Iris pigment epithelial cell (primary cell): ENCODE measurements around the gene ADAM15.
A peak's percentile ranks its signal among the peaks of the same experiment; 100 is the strongest.

Experiments used
- DNase-seq: peaks from one replicate; pipeline ENCODE4 v3.0.0-alpha.2; 2011; ENCODE audit warnings: low read depth

ADAM15 gene

DNA sequence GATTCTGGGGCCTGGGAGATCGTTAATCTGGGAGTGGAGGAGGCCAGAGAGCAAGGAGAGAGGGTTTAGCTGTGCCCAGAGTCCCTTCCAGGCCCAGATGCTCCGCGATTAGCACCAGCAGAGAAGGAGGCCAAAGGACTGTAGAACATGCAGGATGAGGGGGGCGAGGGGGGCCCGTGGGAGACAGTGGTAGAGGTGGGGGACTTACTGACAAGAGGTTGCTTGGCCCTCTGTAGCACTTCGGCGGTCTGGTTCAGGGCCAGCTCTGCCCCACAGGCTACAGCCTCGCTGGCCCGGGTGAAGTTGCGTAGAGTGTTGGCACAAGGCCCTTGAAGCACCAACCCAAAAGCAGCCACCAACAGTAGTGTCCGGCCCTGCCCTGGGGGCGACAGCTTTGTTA is 18.2 kb upstream of the ADAM15 start:
- DNase-seq, result no peak

DNA sequence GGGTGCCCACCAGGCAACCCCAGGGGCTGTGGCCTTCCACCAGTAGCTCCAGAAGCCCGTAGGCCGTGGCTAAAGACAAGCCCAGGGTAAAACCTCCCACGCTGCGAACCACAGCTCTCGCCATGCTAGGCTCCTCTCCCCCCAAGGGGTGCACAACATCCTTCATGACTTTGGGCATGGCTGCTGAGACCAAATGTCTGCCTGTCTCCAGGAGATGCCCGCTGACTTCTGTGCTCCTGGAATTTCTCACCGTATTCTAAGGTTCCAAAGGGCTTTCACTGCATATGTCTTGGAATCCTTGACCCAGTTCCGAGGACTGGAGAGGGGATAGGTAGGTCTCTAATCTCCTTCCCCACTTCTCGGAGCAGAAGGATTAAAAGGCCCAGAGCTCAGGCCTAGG is 17.6 kb upstream of the ADAM15 start, which contains the start of the genes DCST1 and DCST2:
Gene DCST1, plus strand, starts transcription at position 301 of the 400 bp plus-strand sequence. CDS start 213 bp downstream, outside the sequence.
Gene DCST2, minus strand, starts transcription at position 258 of the 400 bp plus-strand sequence. Its CDS starts 80 bp downstream, at position 178.
- DNase-seq, result no peak

DNA sequence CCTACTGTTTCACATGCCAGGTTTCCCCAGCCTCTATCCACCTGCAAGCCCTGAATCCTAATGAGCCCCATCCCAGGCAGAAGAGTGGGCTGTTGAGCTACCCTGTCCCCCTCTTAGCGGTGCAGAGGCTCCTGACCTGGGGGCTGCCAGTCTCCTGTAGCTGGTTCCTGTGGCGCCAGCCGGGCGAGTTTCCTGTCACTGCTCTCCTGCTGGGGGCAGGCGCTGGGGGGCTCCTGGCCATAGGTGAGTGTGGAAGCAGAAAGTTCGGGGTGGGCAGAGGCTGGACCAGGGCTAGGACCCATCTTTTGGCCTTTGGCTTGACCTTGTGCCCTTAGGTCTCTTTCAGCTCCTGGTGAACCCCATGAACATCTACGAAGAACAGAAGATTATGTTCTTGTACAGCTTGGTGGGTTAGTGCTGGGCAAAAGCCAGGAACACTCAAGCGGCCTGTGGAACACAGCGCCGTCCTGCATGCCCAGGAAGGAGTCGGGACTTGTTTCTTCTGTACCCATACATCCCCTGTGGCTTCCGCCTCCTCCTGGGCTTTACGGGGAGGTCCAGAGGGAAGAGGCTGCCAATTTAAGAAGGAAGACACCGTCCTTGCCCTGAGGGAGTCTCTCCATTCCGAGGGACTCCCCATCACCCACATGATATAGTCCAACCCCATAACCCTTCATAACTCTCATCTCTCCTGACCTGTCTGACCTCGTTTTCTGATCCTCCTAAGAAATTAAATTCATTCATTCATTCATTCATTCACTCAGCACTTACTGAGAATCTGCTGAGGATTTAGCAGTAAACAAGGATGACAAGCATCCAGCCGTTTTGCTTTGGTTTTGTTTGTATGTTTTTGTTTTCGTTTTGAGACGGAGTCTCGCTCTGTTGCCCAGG is 16.6 kb upstream of the ADAM15 start:
- DNase-seq, result no peak

- DNase-seq, result no peak
These were observed 15.2 kb upstream of the ADAM15 start for GRCh38 chr1:155035936-155036335.

DNA sequence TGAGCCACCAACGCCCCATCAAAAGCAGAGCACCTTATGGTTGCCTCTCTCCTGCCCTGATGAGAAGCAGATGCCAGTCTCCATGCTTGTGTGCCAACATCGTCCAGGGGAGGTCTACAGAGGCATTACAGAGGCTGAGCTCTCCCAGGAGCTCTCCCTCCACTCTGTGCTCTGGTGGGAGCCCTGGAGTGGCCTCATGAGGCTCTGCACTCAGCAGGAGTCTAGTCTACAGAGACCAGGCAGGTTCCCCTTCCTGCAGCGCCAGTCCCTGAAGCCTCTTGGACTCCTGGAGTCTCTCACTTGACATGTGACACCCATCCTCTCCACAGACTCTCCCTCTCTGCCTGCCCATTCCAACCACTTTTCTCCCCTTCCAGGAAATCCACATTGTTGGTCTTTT is 14.1 kb upstream of the ADAM15 start:
- DNase-seq, result no peak

DNA sequence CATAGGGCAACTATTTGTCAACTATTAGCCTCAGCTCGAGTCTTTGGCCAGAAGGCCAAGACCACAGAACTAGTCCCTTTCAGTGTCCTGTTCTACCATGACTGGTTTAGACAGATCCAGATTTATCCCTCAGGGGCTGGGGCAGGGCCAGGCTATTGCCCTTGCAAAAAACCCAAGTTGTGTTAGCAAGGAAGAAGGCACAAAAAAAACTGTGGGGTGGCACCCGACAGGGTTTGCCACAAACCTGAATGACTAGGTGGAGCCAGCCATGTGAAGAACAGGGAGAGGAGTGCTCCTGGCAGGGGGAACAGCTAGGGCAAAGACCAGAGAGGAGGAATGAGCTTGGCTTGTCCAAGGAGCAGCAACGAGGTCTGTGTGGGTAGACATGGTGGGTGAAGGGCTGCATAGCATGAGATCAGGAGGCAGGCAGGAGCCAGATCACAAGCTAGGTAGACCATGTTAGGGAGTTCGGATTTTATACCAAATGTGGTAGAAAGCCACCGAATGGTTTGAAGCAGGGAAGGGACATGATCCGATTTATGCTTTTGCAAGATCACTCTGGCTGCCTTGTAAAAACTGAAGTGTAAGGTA is 13.2 kb upstream of the ADAM15 start:
- DNase-seq, result no peak

DNA sequence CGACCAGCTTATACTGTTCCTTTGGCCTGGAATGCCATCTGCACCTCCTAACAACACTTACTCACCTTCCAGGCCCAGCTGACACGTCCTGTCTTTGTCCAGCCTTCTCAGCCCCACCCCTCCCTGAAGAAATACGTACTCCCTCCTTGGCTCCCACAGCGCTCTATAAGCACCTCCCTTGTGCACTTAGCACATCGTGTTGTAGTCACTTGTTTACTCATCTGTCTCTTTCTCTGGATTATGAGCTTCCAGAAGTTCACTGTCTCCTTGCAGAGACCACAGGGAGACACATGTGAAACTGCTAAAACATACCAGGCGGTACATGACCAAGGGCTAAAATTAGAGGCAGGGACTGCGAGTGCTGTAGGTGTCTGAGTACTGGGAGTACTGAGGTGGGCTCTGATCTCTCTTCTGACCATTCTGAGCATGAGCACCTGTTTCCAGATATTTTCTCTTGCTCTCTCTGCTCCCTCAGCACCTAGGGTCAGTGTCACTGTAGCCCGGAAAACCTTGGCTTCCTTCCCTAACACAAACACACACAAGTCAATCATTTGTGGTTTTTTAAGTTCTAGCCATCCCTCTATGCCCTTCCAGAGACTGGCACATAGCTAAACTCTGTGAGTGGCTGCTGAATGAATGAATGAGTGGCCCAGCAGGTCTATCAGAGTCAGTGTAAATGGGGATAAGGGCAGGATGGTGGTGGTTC is 12.4 kb upstream of the ADAM15 start:
- DNase-seq, result peak; percentile 70

DNA sequence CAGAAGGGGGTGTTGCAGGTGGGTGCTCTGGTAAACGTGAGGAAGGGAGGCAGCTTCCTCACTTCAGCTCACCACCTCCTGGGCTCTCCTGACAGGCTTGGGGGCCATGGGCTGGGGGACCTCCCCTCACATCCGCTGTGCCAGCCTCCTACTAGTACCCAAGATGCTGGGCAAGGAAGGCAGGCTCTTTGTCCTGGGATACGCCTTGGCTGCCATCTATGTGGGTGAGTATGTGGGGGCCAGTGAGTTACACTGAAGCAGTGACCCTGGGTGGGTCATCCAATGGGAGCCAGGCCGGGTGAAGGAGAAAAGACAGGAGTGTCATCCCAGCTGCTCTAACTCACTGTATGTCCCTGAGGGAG is 11.8 kb upstream of the ADAM15 start:
- DNase-seq, result no peak

DNA sequence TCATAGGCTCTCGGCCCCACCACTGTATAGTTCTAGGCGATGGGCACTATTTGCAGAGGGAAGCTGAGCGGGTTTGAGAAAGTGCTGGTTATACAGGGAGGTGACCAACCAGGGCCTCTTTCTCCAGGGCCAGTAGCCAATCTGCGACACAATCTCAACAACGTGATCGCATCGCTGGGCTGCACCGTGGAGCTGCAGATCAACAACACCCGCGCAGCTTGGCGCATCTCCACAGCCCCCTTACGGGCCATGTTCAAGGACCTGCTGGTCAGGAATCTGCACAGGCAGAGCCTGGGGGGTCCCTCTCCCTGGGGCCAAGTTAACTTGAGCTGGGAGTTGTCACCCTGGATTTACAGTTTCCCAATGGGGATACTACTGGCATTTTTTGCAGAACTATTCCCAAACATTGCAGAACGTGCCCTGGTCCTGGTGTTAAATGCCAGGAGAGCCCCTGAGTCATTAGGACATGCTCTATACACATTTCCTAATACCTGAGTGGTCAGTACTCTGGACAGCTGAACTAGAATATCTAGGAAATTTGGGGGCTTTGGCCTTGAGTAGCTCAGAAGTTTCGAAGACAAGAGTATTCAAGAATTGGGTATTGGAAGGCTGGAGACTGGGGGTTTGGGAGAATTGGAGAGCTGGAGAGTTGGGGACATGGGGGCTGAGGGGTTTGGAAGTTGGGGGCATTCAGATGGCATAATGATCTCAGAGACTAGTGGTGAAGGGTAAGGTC is 10.6 kb upstream of the ADAM15 start:
- DNase-seq, result no peak

DNA sequence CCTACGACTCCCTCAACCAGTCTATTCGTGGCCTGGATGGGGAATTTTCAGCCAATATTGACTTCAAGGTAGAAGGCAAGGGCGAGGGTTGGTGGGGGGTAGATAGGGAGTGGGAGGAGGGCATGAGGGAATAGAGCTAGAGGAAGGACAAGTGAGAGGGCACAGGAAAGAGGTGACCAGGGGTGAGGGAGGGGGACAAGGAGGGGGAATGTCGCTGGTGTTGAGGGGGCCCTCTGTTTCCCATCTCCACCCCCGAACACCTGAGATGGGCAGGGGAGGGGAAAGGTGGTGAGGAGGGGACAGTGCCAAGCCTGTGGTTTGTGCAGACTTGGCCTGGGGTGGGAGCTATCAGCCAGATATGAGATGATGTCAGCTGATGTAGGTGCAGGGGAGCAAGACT is 8.3 kb upstream of the ADAM15 start:
- DNase-seq, result no peak

- DNase-seq, result no peak
These were observed 7.8 kb upstream of the ADAM15 start for GRCh38 chr1:155043301-155043702.

GRCh38 chr1:155043793-155044192 is 7.3 kb upstream of the ADAM15 start:
- DNase-seq, result no peak

DNA sequence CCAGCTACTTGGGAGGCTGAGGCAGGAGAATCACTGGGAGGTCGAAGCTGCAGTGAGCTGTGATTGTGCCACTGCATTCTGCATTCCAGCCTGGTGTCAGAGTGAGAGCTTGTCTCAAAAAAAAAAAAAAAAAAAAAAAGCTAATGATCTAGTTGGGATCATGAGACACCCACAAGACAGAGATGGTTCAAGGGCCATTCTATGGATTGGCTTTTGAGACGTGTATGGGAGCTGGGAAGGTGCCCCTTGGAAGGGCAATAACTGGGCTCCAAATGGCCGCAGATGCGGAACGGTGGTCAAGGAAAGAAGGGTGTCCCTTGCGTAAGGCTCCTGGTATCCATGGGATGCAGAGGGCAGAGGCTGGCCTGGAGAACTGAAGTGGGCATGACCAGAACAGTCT is 6.8 kb upstream of the ADAM15 start:
- DNase-seq, result no peak

- DNase-seq, result peak; percentile 74
These were observed 6.1 kb upstream of the ADAM15 start for GRCh38 chr1:155044812-155045657.

DNA sequence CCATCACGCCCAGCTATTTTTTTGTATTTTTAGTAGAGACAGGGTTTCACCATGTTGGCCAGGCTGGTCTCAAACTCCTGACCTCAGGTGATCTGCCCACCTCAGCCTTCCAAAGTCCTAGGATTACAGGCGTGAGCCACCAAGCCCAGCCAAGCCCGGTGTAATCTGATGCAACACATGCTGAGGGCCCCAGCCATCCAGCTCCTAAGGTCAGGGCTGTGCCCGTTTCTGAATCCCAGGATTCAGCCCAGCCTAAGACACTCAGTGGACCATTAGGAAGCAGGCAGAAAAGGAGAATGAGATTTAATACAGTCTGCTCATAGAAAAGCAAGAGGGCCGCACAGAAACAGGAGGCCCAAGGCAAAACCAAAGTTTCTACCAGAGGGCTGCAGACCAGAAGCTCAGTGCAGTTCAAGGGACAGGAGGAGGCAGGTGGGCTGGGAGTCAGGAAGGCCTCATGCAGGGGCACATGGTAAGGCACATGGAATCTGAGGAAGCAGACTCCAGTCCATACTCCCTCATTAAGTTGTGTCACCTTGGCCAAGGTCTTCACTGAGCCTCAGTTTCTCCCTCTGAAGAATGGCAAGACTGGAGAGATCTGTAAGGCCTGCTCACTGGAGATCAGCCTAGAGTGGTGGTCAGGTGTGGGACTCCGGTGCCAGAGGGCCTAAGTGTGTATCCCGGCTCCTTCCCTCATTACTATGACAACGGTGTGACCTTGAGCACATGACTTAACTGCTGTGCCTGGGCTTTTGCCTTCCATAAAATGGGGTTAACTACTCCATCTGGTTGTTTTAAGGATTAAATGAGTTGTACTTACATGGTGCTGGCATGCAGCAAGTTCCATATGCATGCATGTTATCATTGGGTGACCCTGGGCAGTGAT is 2.4 kb upstream of the ADAM15 start:
- no peak for DNase-seq

GRCh38 chr1:155049651-155050559 is 1.2 kb upstream of the ADAM15 start:
- no peak for DNase-seq

DNA sequence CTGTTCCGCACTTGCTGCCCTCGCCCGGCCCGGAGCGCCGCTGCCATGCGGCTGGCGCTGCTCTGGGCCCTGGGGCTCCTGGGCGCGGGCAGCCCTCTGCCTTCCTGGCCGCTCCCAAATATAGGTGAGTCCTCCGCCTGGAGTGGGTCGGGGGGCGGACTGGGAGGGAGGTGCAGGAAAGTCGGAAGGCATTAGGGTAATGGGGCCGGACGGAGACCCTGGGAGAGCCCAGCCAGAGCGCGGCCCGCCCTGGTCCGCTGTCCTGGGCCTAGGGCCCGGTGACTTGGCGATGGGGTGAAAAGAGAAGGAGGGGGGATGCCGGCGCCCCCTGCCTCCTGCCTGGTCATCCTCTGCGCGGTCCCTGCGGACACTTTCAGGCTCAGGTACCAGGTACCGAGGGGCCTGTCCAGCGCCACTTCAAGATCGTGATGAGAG is 243 bp downstream of the ADAM15 start:
- DNase-seq, result no peak

DNA sequence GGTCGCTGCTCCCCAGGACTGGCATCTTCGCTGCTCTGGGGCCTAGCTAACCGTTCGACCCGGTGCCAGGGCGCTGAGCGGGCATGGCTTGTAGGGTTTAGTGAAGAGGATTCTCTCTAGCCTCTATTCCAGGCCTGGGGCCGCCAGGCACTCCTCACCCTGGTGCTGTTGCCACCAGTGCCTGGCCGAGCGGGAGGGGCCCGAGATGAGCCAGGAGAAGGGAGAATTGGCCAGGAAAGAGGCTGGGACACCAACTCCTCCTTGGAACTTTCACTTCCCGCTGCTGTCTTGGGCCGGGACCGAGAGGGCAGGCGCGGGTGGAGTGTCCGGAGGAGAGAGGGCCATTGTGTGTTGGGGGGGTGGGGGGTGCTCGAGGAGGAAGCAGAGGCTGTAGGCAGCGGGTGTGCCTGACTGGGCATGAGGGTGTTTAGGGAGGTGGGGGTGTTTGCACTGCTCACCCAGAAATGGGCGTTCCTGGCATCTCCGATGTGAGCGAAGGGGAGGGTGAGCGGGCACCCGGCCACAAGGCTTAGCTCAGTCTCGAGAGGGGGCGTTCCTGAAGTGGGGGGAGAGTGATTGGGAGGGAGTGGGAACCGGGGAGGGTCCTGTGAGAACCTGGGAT is 772 bp downstream of the ADAM15 start:
- DNase-seq, result peak; percentile 28
